ENCODE results near the gene CDC45.

The CDC45 gene

GRCh38 chr22:19495562-19496323 lies 16.0 kb downstream of the CDC45 start:
- no peak for DNase-seq (ENCODE audit: low spot score)

GRCh38 chr22:19496324-19496630 lies 16.6 kb downstream of the CDC45 start:
- no peak for DNase-seq (ENCODE audit: low spot score)

GRCh38 chr22:19497245-19497644 lies 17.5 kb downstream of the CDC45 start:
- no peak for DNase-seq (ENCODE audit: low spot score)

GRCh38 chr22:19498154-19498865 lies 18.6 kb downstream of the CDC45 start:
- DNase-seq (ENCODE audit: low spot score): no peak

- no peak for DNase-seq (ENCODE audit: low spot score)
These were observed 19.1 kb downstream of the CDC45 start for GRCh38 chr22:19498866-19499190.

GRCh38 chr22:19499236-19499879 lies 19.6 kb downstream of the CDC45 start:
- DNase-seq (ENCODE audit: low spot score): no peak

- DNase-seq (ENCODE audit: low spot score): no peak
These were observed 20.1 kb downstream of the CDC45 start for GRCh38 chr22:19499880-19500242.

- no peak for DNase-seq (ENCODE audit: low spot score)
These were observed 22.3 kb downstream of the CDC45 start for GRCh38 chr22:19501897-19502447.

- no peak for DNase-seq (ENCODE audit: low spot score)
These were observed 23.6 kb downstream of the CDC45 start for GRCh38 chr22:19503367-19503766.

GRCh38 chr22:19503869-19504268 lies 24.1 kb downstream of the CDC45 start:
- no peak for DNase-seq (ENCODE audit: low spot score)

GRCh38 chr22:19504900-19505734 lies 25.4 kb downstream of the CDC45 start:
- DNase-seq (ENCODE audit: low spot score): no peak

- no peak for DNase-seq (ENCODE audit: low spot score)
These were observed 26.0 kb downstream of the CDC45 start for GRCh38 chr22:19505735-19506126.

GRCh38 chr22:19506212-19506611 lies 26.5 kb downstream of the CDC45 start:
- DNase-seq (ENCODE audit: low spot score): no peak

- DNase-seq (ENCODE audit: low spot score): no peak
These were observed 27.8 kb downstream of the CDC45 start for GRCh38 chr22:19507534-19507861.

GRCh38 chr22:19508024-19508776 lies 28.5 kb downstream of the CDC45 start:
- DNase-seq (ENCODE audit: low spot score): no peak

GRCh38 chr22:19509191-19509590 lies 29.5 kb downstream of the CDC45 start:
- no peak for DNase-seq (ENCODE audit: low spot score)

GRCh38 chr22:19509923-19510322 lies 30.2 kb downstream of the CDC45 start:
- no peak for DNase-seq (ENCODE audit: low spot score)

- no peak for DNase-seq (ENCODE audit: low spot score)
These were observed 31.2 kb downstream of the CDC45 start for GRCh38 chr22:19510919-19511341.

GRCh38 chr22:19513823-19514222 lies 34.1 kb downstream of the CDC45 start:
- DNase-seq (ENCODE audit: low spot score): no peak

GRCh38 chr22:19514831-19515565 lies 35.3 kb downstream of the CDC45 start:
- DNase-seq (ENCODE audit: low spot score): no peak

Measured in germinal center (tissue), 1 donor.